AG04449 (cell line): Measurements from ENCODE around the gene GRID2.

Experiments used
- CTCF ChIA-PET: fragments of 350-600 bp; formaldehyde crosslinking; extraction: SDS; loops from one replicate; lab custom pipeline; 2021; ENCODE audit warnings: antibody characterized with exemption; lab: Yijun Ruan, JAX
- POLR2A ChIA-PET: fragments of 400-600, 350-600 bp; formaldehyde crosslinking; extraction: SDS; loops from one replicate; lab custom pipeline; 2020; ENCODE audit warnings: antibody characterized with exemption, inconsistent platforms; lab: Yijun Ruan, JAX
- DNase-seq: peaks from one replicate; pipeline ENCODE4 v3.0.0-alpha.2; 2010; ENCODE audit warnings: low read depth, low spot score
- H3K4me3 ChIP-seq: 2 replicates; pipeline ENCODE4 v1.5.1; 2011; ENCODE audit warnings: low read depth, mild to moderate bottlenecking, control low read depth, low read length
- CTCF ChIP-seq: IDR thresholded peaks from one replicate; pipeline ENCODE4 v1.5.1; 2011; ENCODE audit warnings: mild to moderate bottlenecking, moderate library complexity, low read length, control low read depth, inconsistent platforms; ENCODE audit not compliant: insufficient read depth; ENCODE audit errors: missing control alignments

The GRID2 gene

DNA sequence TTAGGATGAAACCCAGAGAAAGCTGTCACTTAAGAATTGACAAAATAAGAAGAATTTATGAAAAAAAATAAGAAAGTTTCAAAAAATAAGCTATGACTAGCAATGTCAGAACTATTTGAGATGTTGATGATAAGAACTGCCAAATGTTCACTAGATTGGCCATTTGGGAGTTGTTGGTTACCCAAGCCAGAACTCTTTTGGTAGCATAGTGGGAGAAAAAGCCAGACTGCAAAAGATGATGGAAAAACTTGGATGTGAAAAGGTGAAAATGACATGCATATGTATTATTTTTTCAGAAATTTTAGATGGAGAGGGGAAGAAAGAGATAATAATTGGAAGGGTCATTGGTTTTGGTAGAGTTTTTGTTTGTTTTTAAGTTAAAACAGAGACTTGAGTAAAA, 1127.6 kb downstream of the GRID2 start:
- no peak overlapping the region for H3K4me3 ChIP-seq
- CTCF ChIA-PET = no interaction called here
- no peak for DNase-seq
- TF ChIP-seq CTCF = no peak
- POLR2A ChIA-PET = no interaction called here

DNA sequence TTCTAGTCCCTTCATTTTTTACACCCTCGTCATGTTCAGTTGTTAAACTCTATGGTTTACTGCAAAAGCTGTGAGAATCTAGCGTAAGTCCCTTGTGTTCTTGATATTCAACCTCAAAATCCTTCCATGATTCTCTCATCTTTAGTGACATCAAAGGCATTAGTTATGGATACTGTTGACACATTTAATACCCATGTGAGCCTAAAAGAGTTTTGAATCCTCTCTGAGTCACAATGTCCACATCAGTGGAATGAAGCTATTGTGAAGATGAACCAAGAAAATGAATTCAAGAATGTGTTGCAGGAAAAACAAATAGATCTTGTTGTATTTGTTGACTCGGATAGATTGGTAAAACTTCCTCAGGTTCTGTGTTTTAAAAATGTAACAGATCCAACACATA, 1130.1 kb downstream of the GRID2 start:
- no peak for TF ChIP-seq CTCF
- DNase-seq = no peak
- H3K4me3 ChIP-seq = no peak overlapping the region
- CTCF ChIA-PET = no interaction called here
- POLR2A ChIA-PET = no interaction called here

- no peak overlapping the region for H3K4me3 ChIP-seq
- CTCF ChIA-PET = no interaction called here
- DNase-seq = no peak
Measured at GRCh38 chr4:93436000-93436626, 1132.3 kb downstream of the GRID2 start.

GRCh38 chr4:93437991-93438390, 1134.2 kb downstream of the GRID2 start:
- no peak overlapping the region for H3K4me3 ChIP-seq
- DNase-seq = no peak
- ChIA-PET POLR2A (no interaction called here), CTCF (no interaction called here)
- no peak for TF ChIP-seq CTCF

More at GRCh38 chr4:93436000-93436626, 1132.3 kb downstream of the GRID2 start:
- POLR2A ChIA-PET = no interaction called here
- TF ChIP-seq CTCF = no peak

DNA sequence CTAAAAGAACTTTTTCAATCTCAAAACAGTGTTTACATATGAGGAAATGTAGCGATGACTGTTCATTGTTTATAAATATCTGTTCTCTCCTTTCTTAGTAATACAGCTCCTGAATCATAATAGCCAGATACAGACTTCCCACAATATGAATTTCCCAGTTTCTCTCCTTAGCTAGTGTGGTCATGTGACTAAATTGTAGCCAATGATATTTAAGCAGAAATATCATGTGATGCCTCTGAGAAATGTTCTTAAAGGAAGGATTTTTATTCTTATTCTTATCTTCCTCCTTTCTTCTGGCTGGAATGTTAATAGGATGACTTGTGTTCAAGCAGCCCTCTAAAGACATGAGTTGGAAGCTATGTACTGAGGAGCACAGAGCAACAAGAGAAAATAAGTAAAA, 1141.1 kb downstream of the GRID2 start:
- no peak for TF ChIP-seq CTCF
- ChIA-PET POLR2A (no interaction called here), CTCF (no interaction called here)
- no peak for DNase-seq
- H3K4me3 ChIP-seq = no peak overlapping the region

GRCh38 chr4:93446038-93446437, 1142.3 kb downstream of the GRID2 start:
- TF ChIP-seq CTCF = no peak
- DNase-seq = no peak
- POLR2A ChIA-PET = no interaction called here
- no peak overlapping the region for H3K4me3 ChIP-seq
- CTCF ChIA-PET = no interaction called here
